HuH-7.5 (cell line): Measurements from ENCODE around the gene IRF2.

Experiments used
- DNase-seq: peaks from one replicate; pipeline ENCODE4 v3.0.0; 2011; ENCODE audit warnings: low spot score

Gene IRF2

GRCh38 chr4:184473499-184474262 is 669 bp downstream of the IRF2 start:
- peak; percentile 12 for DNase-seq

DNA sequence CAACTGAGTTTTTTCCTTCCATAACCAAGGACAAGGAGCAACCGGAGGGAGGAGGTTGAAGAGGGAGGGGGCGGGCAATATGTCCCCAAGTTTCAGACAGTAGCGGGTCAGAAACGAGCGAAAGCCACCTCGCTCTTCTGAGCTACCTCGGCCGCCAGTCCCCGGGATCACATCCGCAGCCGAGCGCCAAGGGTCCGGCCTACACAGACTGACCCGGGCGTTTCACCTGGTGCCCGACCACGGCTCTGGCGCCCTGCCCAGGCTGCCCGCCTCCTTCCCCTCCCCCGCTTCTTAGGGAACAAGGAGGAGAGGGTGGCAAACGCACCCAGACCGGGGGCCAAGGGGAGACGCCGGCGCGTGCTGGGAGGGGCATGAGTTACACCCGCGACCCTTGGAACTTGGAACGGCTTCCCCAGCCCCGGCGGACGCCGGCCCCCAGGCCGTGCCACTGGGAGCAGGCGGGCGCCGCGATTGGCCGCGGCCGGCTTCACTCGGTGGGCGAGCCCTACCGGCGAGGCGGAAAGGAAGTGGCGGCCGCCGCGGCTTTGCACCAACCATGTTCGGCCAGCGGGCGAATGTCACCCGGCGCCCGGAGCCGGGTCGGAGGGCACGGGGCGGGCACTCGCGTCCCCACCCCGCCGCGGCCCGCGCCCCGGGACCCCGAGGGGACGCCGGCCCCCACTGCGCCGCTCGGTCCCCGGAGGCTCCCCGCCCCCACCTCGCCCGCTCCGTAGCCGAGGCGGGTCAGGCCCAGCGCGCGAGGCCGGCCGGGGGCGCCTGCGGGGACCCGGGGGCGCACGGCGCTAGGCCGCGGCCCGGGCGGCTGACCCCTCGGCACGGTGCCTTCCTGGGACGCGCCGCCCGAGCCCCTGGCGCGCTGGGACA is 1.5 kb downstream of the IRF2 start:
- DNase-seq, result peak; percentile 33

DNA sequence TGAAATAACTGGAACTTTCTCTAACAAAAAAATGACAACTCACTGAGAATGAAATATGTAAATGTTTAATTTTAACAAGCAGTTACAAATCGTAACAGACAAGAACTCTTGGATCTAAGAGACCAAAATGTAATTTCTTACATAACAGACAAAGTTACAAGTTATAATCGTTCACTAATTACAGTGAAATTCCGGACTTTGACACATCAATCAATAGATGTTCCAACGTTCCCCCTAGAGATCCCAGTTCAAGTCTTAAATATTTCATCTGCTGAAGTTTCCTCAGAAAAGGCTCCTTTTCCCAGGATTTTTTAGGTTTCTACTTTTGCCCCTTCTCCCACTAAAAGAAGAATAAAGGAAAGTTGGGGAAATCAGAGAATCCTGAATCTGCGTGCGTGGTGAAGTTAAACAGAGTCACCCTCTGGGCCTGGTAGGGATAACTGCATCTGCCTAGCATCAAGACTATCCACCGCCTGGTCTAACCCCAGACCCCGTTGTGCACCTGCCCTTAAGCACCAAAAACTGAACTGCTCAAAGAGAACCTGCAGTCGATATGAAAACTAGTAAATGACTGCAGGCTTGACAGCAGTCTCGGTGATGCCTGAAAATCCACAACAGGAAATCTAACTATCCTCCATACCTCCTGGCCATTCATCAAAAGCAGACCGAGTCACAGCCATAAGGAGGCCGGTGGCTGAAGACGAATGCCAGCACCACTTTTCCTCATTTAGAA is 2.3 kb downstream of the IRF2 start:
- DNase-seq, result no peak

GRCh38 chr4:184470785-184471110 is 3.6 kb downstream of the IRF2 start:
- no peak for DNase-seq

DNA sequence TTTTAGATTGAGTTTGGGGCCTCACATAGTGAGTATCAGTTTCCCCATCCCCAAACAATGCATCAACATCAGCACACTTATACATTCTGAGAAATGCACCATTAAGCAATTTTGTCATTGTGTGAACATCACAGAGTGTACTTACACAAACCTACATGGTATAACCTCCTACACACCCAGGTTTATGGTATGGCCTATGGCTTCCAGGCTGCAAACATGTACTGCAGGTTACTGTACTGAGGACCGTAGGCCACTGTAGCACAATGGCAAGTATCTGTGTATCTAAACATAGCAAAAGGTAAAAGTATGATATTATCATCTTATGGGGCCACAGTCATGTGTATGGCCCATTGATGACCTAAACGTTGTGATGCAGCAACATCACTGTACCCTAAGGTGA is 7.7 kb downstream of the IRF2 start:
- DNase-seq, result no peak

DNA sequence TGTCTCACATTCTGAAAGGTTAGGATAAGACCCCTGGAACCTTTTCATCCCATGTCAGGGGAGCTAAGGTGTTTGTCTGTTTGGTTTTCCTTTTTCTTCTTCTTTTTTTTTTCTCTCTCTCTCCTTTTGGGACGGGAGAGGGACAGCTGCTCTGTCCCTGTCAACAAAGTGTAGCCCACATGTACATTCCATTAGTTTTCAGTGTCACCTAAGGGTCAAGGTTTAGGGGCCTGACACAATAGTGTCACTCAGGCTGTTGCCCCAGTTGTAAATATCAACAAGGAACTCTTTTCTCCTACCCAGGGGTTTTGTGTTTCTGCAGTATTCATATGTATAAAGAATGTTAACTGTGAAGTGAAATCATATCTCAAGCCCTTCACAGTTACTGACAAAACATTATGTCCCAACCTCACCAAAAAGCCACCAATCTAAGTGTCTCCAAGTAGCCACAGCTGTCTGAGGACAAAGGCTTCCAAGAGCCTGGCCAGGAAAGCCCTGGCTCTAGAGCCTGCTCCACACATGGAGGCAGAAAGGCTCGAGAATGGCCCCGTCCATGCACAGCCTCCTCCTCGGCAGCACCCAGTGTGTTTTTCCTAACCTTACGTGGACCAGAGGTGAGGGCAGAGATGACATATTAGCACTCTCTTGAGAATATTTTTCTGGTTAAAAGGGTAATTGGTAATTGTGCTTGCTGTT is 9.4 kb downstream of the IRF2 start:
- DNase-seq, result peak; percentile 15

DNA sequence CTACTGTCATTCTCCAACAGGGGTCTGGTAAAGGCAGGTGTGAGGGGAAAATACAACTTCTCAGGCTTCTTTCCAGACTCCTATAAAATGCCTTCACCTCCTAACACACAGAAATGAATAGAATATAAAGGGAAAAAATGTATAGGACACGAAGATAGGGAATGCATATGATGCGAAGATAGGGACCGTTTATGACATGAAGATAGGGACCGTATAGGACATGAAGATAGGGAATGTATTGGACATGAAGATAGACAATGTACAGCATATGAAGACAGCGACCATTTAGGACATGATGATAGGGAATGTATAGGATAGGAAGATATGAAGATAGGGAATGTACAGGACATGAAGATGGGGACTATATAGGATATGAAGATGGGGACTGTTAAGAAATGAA is 10.5 kb downstream of the IRF2 start:
- DNase-seq, result no peak

DNA sequence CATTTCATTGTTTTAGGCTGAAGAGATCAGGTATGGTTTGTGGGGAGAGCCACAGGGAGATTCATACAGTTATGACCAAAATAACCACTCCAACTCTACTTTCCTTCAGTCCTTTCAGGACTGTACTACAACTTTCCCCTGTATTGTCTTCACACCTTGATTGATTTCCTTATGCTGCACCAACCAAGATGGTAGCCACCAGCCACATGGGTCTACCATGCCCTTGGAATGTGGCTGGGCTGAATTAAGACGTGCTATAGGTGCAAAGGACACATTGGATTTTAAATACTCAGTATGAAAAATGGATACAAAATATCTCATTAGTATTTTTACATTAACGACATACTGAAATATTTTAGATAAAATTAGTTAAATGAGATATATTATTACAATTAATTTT is 11.2 kb downstream of the IRF2 start:
- no peak for DNase-seq

GRCh38 chr4:184462724-184463123 is 11.6 kb downstream of the IRF2 start:
- DNase-seq, result peak; percentile 22

DNA sequence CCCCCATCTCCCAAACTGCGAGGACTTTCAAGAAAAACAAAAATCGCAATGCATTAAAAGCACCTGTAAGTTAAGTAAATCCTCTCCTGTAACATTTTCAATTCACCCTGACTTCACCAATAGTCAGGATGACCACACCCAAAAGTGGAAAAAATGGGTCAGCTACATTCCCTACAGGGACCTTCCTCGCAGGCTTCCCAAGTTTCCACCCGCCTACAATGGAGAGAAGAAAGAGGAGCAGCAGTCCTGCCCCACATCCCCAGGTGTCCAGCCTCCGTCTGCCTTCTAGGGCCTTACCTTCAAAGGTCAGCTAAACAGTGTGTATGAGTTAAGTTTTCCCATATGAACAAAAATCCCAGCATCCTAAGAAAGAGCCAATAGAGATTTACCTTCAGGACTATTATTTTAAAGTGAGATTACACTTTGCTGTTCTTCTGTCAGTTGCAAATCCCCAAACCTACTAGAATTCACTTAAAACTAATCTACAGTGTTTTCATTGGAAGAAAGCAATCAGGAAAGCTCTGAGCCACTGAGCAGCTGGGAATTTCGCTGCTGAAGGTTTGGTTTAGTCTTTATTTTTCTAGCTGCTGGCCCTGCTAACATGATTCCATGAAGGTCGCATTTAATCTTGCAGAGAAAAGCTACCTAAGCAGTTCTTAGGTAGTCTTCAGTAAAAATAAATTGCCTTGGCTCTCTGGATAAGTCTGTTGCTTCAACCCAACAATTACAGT is 12.5 kb downstream of the IRF2 start:
- no peak for DNase-seq

- DNase-seq, result no peak
Measured at GRCh38 chr4:184460499-184461285, 13.7 kb downstream of the IRF2 start.

- DNase-seq, result no peak
Measured at GRCh38 chr4:184459413-184459812, 14.9 kb downstream of the IRF2 start.

- DNase-seq, result no peak
Measured at GRCh38 chr4:184457535-184458249, 16.7 kb downstream of the IRF2 start.

DNA sequence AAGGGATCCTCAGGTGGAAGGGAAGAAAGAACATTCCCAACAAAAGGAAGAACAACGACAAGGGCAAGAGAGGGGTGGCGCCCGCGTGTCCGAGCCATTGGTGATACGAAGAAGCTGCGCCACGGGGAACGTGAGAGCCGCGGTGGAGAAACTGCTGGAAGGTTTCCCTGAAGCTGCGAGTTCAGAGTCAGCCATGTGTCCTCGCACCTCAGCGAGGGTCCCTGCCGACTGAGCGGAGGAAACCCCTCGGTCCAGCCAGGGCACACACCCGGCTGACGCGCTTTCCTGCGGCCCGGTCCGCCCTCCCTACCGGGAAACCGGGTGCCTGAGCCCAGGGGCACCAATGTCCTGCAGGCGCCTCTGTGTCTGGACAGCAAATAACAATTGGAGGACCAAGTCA is 18.0 kb downstream of the IRF2 start:
- no peak for DNase-seq

- DNase-seq, result no peak
Measured at GRCh38 chr4:184455299-184455698, 19.1 kb downstream of the IRF2 start.

DNA sequence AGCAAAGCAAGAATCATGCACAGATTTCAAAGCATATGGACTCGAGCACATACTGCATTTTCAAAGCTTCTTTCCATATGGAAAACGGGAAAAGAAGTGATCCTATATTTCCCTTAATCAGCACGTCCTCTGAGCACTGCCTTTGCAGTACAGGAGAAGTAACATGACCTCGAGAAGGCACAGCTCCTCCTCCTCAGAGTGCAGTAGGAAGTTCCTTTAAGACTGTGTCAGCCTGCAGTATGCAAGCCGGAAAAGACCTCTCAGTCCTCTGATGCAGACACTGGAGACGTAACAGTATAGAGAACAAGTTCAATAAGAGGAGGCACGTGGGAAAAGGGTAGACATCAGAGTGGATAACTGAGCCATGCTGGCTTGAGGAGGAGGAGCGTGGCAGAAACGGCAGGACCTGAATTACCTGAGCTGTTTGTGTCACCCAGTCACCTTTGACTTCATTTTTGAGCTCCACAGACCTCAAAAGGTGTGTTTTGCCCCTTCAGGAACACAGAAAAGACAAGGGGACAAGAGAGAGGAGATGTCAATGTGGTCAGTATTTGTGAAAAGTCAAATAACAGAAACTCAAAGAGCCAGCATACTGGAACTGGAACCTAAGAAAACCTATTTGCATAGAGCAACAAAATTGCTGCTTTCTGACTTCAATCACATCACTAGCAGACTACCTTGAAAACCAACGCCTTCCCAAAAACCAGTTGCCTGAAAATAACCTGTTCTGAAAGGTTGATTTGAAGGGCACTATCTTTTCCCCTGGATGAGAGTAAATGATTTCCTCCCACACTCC is 20.8 kb downstream of the IRF2 start:
- no peak for DNase-seq

DNA sequence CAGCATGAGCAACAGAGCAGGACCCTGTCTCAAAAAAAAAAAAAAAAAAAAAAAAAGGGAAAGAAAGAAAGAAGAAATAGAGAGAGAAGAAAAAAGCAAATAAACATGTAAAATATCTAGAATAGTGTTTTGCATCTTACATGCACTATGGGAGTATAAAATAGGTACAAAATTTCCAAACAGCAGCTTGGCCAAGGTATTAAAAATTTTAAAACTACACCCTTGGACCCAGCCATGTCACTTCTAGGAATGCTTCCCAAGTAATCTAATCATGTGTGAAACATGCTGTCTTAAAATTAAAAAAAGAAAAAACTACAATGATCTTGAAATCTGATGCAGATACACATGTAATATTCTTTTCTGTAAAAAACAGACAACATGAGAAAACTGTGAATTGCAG is 21.6 kb downstream of the IRF2 start:
- DNase-seq, result no peak

- DNase-seq, result no peak
Measured at GRCh38 chr4:184451726-184452125, 22.6 kb downstream of the IRF2 start.
